GM12878 (cell line): ENCODE data around the gene FADS3. TPM values are rescaled to one million over a fixed set of nuclear protein-coding genes. Genes with fewer than 3 reads are reported as not detected.

ENCODE experiments used
- BCL11A ChIP-seq: IDR thresholded peaks from 2 replicates; pipeline ENCODE4 v1.6.1; 2011; ENCODE audit warnings: low read depth, low read length
- CEBPB ChIP-seq, 2 experiments: fragments of 150-350 bp in 1 of 2; IDR thresholded peaks; 2 replicates each; pipeline ENCODE4 v1.6.1; 2012 to 2014; ENCODE audit warnings: low read depth in 2 of 2, low read length in 2 of 2, borderline replicate concordance in 1 of 2, inconsistent platforms in 1 of 2
- E4F1 ChIP-seq: fragments of 450-650 bp; IDR thresholded peaks from 2 replicates; pipeline ENCODE4 v1.6.1; 2018; ENCODE audit warnings: borderline replicate concordance, mild to moderate bottlenecking; ENCODE audit not compliant: partially characterized antibody
- IKZF2 ChIP-seq, 2 experiments: fragments of 450-650 bp; IDR thresholded peaks; 2 replicates each; pipeline ENCODE4 v1.6.1; 2017; ENCODE audit warnings: mild to moderate bottlenecking in 2 of 2, moderate library complexity in 2 of 2
- NFIC ChIP-seq: IDR thresholded peaks from 2 replicates; pipeline ENCODE4 v1.6.1; 2012; ENCODE audit warnings: low read depth, mild to moderate bottlenecking, inconsistent platforms, low read length, moderate library complexity
- PAX8 ChIP-seq: fragments of 450-650 bp; IDR thresholded peaks from 2 replicates; pipeline ENCODE4 v1.6.1; 2017; ENCODE audit warnings: mild to moderate bottlenecking, moderate library complexity
- RBBP5 ChIP-seq: fragments of 200-600 bp; sonication (generic); conservative IDR thresholded peaks from 2 replicates; pipeline ENCODE4 v1.6.1; 2016
- SREBF1 ChIP-seq: IDR thresholded peaks from 2 replicates; pipeline ENCODE4 v1.6.1; 2012; ENCODE audit warnings: mild to moderate bottlenecking, low read length
- SRF ChIP-seq, 2 experiments: IDR thresholded peaks; 2 replicates each; pipeline ENCODE4 v1.6.1; 2011; ENCODE audit warnings: low read depth in 2 of 2, low read length in 2 of 2, mild to moderate bottlenecking in 1 of 2, moderate library complexity in 1 of 2
- SUPT20H ChIP-seq: IDR thresholded peaks from 2 replicates; pipeline ENCODE4 v1.6.1; 2011; ENCODE audit warnings: low read depth, mild to moderate bottlenecking, low read length, moderate library complexity, borderline replicate concordance; ENCODE audit not compliant: control insufficient read depth
- SUZ12 ChIP-seq: fragments of 200-600 bp; sonication (generic); IDR thresholded peaks from one replicate; pipeline ENCODE4 v1.6.1; 2018; ENCODE audit warnings: antibody characterized with exemption, mild to moderate bottlenecking; ENCODE audit not compliant: unreplicated experiment
- WRNIP1 ChIP-seq: IDR thresholded peaks from 2 replicates; pipeline ENCODE4 v1.6.1; 2011; ENCODE audit warnings: low read depth, low read length, improper control_type of control experiment, borderline replicate concordance
- ZSCAN29 ChIP-seq: fragments of 450-650 bp; IDR thresholded peaks from 2 replicates; pipeline ENCODE4 v1.6.1; 2017; ENCODE audit warnings: mild to moderate bottlenecking, moderate library complexity
- polyA plus RNA-seq, 11 experiments: library from polyadenylated mRNA; depleted of rRNA in 4 of 11; unstranded in 6 of 11; stranded (reverse) in 5 of 11; fragments of >200 nt; fragmentation: Nextera tagmentation in 4 of 11; fragmentation: Illumina TruSeq in 1 of 11; extraction: Ambion mirVana in 4 of 11; extraction: Trizol in 1 of 11; gene quantifications; 1 replicate in 1 of 11; 2 replicates in 10 of 11; pipeline versions ENCODE4 v1.2.1 to v1.2.3, GENCODE V29; 2011 to 2016; ENCODE audit warnings: inconsistent platforms in 2 of 11, missing spikeins in 2 of 11, low read depth in 1 of 11
- total RNA-seq, 4 experiments: library from RNA; depleted of rRNA in 3 of 4; stranded (reverse); fragments of >200 nt in 3 of 4; fragmentation: Illumina TruSeq in 1 of 4; extraction: Trizol in 1 of 4; gene quantifications; 2 replicates each; pipeline versions ENCODE4 v1.2.1 to v1.2.3, GENCODE V29; 2013 to 2021
- TF ChIP-seq, protein P1 (sequence below): fragments of 450-650 bp; IDR thresholded peaks from 2 replicates; pipeline ENCODE4 v1.6.1; 2017; ENCODE audit warnings: mild to moderate bottlenecking, moderate library complexity
- TF ChIP-seq, protein P2 (sequence below): IDR thresholded peaks from 2 replicates; pipeline ENCODE4 v1.6.1; 2011; ENCODE audit warnings: low read depth, mild to moderate bottlenecking, low read length, moderate library complexity, borderline replicate concordance; ENCODE audit errors: extremely low read depth
- TF ChIP-seq, protein P3 (sequence below): fragments of 450-650 bp; conservative IDR thresholded peaks from 2 replicates; pipeline ENCODE4 v1.6.1; 2017; ENCODE audit warnings: mild to moderate bottlenecking, moderate library complexity
- TF ChIP-seq, protein P4 (sequence below): IDR thresholded peaks from 2 replicates; pipeline ENCODE4 v1.6.1; 2012; ENCODE audit warnings: low read length, inconsistent platforms

The FADS3 gene
- total and polyA plus RNA-seq, 10 of the 15 experiments (the other 5 are each of a cell fraction or from before 2014, with no cell fraction given): 0.23 to 8.1 (median 4.2) TPM

DNA sequence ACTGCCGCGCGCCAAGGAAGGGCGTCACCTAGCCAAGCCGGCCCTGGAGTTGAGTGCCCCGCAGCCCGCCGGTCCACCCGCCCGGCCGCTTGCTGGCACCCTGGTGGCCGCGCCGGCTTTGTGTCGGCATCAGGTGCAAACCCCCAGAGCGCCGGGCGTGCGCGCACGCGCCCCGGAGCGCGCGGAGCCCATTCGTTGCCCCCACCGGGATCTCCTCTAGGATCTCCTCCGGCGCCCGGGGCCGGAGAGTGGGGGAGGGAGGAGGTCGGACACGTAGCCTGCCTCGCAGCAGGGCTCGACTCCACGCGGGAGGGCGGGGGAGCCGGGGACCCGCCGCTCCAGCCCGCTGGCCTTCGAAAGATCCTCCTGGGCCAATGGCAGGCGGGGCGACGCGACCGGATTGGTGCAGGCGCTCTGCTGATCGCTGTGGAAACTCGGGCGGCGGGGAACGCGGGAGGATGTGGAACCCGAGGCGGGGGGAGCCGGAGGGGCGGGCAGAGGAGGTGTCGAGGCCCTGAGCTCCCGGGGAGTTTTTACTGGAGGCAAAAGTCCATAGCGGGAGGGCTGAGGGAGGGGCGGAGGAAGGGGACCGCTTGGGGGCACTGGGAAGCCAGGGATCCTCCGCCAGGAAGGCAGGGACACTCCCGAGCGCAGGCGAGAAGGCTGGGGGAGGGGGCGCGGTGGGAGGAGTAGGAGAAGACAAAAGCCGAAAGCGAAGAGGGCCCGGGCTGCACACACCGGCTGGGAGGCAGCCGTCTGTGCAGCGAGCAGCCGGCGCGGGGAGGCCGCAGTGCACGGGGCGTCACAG is 63.6 kb downstream of the FADS3 start, which contains the start of gene FADS2 (continued):
- TF ChIP-seq, protein P1, sequence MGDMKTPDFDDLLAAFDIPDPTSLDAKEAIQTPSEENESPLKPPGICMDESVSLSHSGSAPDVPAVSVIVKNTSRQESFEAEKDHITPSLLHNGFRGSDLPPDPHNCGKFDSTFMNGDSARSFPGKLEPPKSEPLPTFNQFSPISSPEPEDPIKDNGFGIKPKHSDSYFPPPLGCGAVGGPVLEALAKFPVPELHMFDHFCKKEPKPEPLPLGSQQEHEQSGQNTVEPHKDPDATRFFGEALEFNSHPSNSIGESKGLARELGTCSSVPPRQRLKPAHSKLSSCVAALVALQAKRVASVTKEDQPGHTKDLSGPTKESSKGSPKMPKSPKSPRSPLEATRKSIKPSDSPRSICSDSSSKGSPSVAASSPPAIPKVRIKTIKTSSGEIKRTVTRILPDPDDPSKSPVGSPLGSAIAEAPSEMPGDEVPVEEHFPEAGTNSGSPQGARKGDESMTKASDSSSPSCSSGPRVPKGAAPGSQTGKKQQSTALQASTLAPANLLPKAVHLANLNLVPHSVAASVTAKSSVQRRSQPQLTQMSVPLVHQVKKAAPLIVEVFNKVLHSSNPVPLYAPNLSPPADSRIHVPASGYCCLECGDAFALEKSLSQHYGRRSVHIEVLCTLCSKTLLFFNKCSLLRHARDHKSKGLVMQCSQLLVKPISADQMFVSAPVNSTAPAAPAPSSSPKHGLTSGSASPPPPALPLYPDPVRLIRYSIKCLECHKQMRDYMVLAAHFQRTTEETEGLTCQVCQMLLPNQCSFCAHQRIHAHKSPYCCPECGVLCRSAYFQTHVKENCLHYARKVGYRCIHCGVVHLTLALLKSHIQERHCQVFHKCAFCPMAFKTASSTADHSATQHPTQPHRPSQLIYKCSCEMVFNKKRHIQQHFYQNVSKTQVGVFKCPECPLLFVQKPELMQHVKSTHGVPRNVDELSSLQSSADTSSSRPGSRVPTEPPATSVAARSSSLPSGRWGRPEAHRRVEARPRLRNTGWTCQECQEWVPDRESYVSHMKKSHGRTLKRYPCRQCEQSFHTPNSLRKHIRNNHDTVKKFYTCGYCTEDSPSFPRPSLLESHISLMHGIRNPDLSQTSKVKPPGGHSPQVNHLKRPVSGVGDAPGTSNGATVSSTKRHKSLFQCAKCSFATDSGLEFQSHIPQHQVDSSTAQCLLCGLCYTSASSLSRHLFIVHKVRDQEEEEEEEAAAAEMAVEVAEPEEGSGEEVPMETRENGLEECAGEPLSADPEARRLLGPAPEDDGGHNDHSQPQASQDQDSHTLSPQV: no peak
- TF ChIP-seq, protein P2, sequence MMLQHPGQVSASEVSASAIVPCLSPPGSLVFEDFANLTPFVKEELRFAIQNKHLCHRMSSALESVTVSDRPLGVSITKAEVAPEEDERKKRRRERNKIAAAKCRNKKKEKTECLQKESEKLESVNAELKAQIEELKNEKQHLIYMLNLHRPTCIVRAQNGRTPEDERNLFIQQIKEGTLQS: no peak
- TF ChIP-seq ZSCAN29 (no peak), PAX8 (no peak), SUZ12 (no peak), IKZF2 (IDR thresholded peaks at IDR 0.05) (peak; percentile 85 to 89), SRF (IDR thresholded peaks at IDR 0.05; ENCODE audit: low read depth in 2 of 2, low read length in 2 of 2) (no peak), CEBPB (IDR thresholded peaks at IDR 0.05; ENCODE audit: borderline replicate concordance in 1 of 2, low read depth in 2 of 2, low read length in 2 of 2) (peak in 1 of 2 experiments; percentile 5; a peak in 1 of 4 replicates), WRNIP1 (no peak), SREBF1 (no peak; the same call in 1 of the 2 replicates), RBBP5 (no peak), BCL11A (no peak), SUPT20H (no peak), NFIC (0 out of 2 replicates have a peak, but pooled peaks have one; percentile 30), E4F1 (no peak)
- TF ChIP-seq, protein P3, sequence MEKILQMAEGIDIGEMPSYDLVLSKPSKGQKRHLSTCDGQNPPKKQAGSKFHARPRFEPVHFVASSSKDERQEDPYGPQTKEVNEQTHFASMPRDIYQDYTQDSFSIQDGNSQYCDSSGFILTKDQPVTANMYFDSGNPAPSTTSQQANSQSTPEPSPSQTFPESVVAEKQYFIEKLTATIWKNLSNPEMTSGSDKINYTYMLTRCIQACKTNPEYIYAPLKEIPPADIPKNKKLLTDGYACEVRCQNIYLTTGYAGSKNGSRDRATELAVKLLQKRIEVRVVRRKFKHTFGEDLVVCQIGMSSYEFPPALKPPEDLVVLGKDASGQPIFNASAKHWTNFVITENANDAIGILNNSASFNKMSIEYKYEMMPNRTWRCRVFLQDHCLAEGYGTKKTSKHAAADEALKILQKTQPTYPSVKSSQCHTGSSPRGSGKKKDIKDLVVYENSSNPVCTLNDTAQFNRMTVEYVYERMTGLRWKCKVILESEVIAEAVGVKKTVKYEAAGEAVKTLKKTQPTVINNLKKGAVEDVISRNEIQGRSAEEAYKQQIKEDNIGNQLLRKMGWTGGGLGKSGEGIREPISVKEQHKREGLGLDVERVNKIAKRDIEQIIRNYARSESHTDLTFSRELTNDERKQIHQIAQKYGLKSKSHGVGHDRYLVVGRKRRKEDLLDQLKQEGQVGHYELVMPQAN: peak; percentile 81
- TF ChIP-seq, protein P4, sequence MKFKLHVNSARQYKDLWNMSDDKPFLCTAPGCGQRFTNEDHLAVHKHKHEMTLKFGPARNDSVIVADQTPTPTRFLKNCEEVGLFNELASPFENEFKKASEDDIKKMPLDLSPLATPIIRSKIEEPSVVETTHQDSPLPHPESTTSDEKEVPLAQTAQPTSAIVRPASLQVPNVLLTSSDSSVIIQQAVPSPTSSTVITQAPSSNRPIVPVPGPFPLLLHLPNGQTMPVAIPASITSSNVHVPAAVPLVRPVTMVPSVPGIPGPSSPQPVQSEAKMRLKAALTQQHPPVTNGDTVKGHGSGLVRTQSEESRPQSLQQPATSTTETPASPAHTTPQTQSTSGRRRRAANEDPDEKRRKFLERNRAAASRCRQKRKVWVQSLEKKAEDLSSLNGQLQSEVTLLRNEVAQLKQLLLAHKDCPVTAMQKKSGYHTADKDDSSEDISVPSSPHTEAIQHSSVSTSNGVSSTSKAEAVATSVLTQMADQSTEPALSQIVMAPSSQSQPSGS: no peak
